VCaP (cell line): ENCODE data around the gene SLC25A33.

Experiments
- H3K27ac ChIP-seq: fragments of 450-650 bp; 2 replicates; pipeline ENCODE4 v1.5.1; 2017
- CTCF ChIP-seq: fragments of 450-650 bp; conservative IDR thresholded peaks from 2 replicates; pipeline ENCODE4 v1.5.1; 2017; ENCODE audit warnings: mild to moderate bottlenecking, moderate library complexity

Gene SLC25A33

GRCh38 chr1:9558271-9558945, 19.1 kb downstream of the SLC25A33 start:
- no peak for TF ChIP-seq CTCF
- peak overlapping the region; percentile 88 for H3K27ac ChIP-seq

GRCh38 chr1:9558946-9559545, 19.8 kb downstream of the SLC25A33 start:
- H3K27ac ChIP-seq = peak overlapping the region; percentile 88
- no peak for TF ChIP-seq CTCF

GRCh38 chr1:9559673-9560072, 20.4 kb downstream of the SLC25A33 start:
- TF ChIP-seq CTCF = no peak
- H3K27ac ChIP-seq = peak overlapping the region; percentile 88

GRCh38 chr1:9560090-9560489, 20.8 kb downstream of the SLC25A33 start:
- H3K27ac ChIP-seq = peak overlapping the region; percentile 88

- peak overlapping the region; percentile 88 for H3K27ac ChIP-seq
- TF ChIP-seq CTCF = no peak
These were observed 22.2 kb downstream of the SLC25A33 start for GRCh38 chr1:9561429-9561828.

- peak overlapping the region; percentile 41; the same call in 1 of the 2 replicates for H3K27ac ChIP-seq
- no peak for TF ChIP-seq CTCF
These were observed 30.0 kb downstream of the SLC25A33 start for GRCh38 chr1:9569267-9569666.

- H3K27ac ChIP-seq = peak overlapping the region; percentile 15; the same call in 1 of the 2 replicates
These were observed 31.7 kb downstream of the SLC25A33 start for GRCh38 chr1:9570886-9571529.

GRCh38 chr1:9573723-9574122, 34.5 kb downstream of the SLC25A33 start:
- TF ChIP-seq CTCF = peak; percentile 49
- no peak overlapping the region for H3K27ac ChIP-seq
